HG02759 (cell line): ENCODE results near the gene PCBP3.
"Not testable (repeated sequence)": the region's sequence is repeated elsewhere in the genome, so short reads cannot be mapped to it uniquely, and the experiment has no call there.

Experiments used
- ATAC-seq: cut with Tn5 transposase; IDR thresholded peaks from one replicate; pipeline ENCODE4 v1.9.1; 2021; ENCODE audit warnings: mild to moderate bottlenecking, moderate library complexity; ENCODE audit not compliant: unreplicated experiment

PCBP3 gene

DNA sequence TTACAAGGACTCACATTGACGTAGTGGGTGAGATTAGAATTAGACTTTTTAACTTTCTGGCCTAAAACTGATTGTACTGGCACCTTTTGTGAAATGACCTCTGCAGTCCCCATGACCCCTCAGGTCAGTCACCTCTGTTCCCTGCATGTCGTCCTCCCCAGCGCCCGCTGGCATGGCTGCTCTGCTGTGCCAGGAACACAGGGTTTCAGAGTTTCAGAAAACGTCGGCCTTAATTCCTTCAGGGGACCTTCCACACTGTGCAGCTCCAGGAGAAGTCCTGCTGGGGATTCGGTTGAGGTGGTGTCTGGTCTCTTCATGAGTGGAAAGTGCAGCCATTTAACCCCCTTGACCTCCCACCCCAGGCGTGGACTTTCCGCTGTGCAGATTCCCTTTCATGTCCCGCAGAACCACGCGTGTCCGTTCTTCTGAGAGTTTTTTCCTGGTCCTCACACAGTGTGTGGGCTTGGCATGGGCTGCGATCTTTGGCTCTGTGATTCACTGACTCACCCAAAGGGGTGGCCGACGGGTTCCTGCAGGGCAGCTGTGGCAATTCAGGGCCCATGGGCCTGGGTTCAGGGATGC is 179.7 kb downstream of the PCBP3 start:
- no peak for ATAC-seq

DNA sequence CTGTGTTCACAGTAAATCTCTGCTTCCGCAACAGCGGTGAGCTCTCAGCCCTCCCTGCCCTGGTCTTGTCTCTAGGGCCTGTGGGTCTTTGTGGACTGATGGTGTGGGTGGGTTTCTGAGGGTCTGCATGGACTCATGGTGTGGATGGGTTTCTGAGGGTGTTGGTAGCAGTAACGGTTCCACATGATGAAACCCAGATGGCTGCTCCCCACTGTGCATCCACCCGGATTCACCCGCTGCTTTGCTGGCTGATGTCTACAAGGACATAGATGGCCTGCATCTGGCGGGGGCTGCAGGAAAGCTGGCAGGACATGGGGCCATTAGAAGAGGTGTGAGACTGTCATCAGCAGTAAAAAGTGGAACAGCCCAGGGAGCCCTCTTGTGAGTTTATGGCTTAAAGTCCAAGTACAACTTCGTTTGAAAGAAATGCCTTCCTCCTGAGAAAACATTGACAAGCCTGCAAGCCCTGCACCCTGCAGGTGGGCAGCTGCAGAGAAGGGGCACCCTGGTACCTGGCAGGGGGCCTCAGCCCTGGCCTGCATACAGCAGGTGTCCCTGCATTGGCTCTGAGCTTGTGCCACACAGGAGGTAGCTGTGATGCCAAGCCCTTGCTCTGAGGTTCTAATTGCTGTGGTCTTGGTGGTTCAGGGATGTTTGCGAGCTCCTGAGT is 181.2 kb downstream of the PCBP3 start:
- no peak for ATAC-seq

DNA sequence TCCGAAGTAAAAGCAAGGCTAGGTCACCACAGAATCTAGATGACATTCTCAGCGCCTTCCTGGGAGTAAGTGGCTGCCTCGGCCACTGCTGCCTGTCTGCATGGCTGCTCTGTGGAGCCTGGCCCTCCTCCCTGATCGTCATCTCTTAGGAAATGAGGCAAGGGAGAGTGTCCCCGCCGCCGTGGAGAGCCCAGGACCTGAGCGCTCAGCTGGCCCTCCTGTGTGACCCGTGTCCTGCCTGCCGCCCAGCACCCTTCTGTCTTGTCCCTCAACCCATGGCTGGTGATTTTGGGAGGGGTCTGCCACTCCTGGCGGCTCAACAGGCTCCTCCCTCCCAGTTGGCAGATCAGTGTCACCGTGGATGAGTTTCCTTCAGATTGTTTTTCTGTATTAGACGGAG is 181.7 kb downstream of the PCBP3 start:
- ATAC-seq = no peak

DNA sequence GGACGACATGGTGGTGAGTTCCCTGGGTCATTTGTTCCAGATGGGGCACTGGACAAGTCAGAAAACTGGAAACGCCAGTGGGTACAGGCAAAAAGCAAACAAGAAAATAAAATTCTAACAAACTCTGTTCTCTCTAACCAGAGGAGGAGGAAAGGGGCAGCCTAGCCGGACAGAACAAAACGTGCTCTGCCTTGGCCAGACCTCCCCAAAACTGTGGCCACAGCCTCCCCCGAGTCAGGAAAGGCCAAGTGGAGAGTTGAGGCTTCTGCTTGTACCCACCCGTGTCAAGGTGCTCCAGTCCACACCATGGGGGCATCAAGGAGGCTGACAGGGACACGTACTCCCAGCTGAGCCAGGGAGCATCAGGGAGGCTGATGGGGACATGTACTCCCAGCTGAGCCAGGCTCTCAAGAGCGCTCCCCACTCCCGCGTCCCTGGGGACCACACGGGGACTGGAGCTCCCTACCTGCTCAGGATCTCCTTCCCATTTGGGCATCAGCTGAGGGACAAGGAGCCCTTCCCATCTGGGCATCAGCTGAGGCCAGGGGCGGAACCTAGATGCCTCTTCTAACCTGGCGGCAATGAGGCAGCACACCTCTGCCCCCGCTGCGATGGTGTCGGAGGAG is 183.3 kb downstream of the PCBP3 start:
- no peak for ATAC-seq

DNA sequence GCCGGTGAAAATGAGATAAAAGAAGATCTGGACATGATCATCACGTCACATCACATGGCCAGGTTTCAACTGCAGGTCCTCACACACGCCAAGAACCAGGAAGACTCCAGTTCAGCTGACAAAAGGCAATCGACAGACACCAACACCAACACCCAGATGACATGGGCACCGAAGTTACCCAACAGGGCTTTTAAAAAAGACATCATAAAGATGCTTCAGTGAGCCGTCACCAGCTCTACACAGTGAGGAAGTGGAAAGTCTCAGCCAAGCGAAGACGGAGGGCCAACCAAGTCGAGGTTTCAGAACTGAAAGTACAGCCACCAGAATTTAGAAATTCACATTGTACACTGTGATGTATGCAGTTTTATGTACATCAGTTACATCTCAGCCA is 183.8 kb downstream of the PCBP3 start:
- no peak for ATAC-seq

DNA sequence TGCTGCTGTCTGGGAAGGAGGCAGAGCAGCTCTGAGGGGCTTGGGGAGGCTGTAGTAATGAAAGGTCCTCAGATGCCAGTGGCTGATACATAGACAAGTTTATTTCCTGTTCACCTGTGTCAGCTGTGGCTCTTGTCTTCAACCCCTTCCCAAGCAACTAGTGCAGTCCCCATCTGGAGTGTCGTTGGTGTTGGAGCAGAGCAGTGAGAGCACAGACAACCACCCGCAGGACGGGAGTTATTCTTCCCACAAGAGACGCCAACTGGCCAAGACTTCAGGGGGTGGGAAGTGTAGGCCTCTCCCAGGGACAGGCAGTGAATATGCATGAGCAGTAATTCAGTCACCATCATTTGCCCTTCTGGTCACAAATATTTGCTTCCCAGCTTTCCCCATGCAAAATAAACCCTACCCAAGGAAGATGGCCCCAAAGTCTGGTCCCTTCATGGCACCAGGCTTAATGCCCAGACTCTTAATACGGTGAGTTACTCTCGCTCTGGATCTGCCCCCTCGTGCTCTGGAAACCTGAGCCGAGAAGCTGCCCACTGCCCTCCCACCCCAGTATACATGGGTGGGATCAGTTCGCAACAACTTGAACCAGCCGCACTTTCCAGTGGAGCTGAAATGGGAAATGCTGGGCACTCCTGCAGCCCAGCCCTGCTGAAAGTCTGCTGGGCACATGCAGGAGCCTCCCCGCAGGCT is 184.5 kb downstream of the PCBP3 start:
- ATAC-seq = no peak

DNA sequence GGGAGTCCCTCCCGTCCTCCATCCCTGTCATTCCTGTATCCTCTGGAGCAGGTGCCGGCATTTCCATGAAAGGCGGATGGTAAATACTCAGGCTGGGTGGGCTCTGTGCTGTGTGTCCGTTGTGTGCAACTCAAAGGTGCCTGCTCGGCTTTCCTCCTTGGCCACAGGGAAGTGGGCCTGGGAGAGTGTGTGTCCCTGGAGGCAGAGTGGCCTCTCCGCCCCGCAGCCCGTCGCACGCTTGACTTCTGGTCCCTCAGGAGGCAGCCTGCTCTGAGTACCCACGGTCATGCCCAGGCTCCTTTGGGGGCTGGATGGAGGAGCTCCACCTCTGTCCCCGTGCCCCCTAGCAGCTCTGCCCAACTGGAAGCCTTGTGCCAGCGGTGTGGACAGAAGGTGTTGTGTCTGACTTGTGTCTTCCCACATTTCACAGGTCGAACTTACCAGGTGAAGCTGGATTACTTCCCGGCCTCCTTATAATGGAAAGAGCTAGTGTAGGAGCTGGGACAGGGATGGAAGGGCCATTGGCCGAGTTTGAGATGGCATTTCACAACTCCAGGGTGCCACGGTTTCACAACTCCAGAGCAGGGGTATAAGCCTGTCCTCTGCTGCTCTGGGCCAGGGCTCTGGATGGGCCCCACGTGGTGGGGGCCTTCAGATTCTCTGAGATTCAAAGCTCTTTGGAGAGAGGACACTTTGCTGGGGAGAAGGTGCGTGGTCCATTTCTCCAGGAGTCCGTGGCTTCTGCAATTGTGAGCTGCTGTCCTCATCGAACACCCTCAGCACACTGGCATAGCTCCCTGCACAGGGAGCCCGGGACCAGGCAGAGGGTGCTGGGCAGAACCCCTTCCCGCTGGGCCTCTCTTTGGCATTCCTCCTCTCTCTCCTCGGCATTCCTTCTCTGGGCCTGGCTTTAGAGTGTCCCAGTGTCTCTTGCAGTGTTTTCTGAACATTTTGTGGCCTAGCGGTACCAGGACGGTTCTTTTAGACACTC is 185.3 kb downstream of the PCBP3 start:
- ATAC-seq = no peak

DNA sequence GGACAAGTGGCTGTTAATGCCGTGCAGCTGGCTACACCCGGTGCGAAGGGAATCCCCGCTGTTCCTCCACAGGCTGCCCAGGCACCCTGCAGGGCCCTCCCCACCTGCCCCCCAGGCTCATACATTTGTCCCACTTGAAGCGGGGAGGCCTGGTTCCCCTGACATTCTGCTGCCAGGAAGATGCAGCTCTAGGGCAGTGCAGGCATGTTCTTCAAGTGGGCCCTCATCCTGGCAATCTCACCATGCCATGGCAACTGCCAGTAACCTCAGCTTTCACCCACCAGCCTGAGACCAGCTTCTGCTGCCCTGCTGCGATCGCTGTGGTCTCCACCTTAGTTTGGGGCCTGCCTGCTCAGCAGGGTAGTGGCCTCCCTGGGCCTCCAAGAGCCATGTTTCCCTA is 186.1 kb downstream of the PCBP3 start:
- ATAC-seq = no peak

DNA sequence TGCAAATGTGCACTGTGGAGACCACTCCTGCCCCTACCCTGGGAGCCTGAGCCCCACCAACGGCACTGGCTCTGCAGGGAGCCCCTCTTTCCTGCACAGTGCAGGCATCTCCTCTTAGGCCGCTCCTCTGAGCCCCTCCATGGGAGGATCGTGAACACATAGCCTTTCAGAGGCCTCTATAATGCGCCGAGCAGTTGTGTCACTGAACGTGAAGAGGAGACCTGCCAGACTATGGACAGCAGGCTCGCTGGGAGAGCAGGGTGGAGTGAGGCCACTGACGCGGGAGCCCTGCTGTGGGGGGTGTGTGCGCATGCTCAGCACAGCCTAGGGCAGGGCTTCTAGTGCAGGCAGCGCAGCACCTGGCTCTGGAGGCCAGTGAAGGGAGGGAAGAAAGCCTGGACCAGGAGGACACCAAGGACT is 186.7 kb downstream of the PCBP3 start:
- no peak for ATAC-seq

DNA sequence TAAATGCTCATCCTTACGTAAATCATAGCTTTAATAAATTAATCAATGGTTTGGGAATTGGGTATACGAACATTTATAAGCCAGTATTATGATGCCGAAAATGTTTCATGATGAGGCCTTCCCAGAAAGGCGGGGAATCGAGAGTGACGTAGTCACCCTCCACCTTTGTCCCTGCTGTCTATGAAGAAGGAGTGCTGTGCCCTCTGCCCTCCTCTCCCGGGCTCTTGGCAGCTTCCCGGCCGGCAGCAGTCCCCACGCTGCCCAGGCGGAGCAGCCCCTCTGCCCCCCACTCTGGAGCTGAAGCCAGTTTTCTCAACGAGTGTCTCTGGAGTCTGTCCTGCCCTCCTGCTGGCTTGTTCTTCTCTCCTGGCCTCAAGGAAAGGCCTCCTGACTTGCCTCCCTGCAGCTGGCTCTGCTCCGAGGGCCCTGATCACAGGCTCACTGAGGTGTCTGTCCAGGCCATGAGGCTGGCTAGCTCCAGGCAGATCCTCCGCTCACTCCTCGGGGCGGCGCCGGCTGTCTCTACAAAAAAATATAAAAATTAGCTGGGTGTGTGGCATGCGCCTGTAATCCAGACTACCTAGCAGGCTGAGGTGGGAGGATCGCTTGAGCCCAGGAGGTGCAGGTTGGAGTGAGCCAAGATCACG is 187.3 kb downstream of the PCBP3 start:
- no peak for ATAC-seq

DNA sequence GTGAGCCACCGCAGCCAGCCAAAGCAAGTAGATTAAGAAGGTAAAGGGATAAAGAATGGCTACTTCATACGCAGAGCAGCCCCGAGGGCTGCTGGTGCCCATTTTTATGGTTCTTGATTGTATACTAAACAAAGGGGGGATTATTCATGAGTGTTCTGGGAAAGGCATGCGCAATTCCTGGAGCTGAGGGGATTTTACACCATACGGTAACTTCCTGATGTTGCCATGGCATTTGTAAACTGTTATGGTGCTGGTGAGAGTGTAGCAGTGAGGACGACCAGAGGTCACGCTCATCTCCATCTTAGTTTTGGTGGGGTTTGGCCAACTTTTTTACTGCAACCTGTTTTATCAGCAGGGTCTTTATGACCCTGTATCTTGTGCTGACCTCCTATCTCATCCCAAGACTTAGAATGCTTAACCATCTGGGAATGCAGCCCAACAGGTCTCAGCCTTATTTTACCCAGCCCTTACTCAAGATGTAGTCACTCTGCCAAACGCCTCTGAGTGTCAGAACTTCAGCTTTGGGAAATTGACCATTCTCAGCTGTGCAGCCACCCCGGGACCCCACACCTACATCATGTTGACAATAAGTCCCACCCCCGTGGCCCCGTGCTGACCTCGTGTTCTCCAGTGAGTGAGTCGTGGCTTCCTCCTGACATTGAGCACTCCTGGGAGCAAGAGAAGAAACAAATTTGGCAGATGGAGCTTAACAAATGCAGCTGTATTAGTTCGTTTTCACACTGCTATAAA is 188.6 kb downstream of the PCBP3 start:
- ATAC-seq = no peak

DNA sequence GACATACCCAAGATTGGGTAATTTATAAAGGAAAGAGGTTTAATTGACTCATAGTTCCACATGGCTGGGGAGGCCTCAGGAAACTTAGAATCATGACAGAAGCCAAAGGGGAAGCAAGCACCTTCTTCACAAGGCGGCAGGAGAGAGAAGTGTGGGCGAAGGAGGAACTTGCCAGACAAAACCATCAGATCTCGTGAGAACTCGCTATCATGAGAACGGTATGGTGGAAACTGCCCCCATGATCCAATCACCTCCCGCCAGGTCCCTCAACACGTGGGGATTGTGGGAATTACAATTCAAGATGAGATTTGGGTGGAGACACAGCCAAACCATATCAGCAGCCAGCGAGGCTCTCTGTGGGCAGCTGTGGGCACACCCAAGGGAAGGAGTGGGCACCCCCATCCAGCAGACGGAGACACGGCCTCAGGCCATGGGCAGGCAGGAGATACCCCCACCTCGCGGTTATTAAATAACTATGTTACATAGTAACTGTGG is 189.3 kb downstream of the PCBP3 start:
- not testable (repeated sequence) for ATAC-seq

DNA sequence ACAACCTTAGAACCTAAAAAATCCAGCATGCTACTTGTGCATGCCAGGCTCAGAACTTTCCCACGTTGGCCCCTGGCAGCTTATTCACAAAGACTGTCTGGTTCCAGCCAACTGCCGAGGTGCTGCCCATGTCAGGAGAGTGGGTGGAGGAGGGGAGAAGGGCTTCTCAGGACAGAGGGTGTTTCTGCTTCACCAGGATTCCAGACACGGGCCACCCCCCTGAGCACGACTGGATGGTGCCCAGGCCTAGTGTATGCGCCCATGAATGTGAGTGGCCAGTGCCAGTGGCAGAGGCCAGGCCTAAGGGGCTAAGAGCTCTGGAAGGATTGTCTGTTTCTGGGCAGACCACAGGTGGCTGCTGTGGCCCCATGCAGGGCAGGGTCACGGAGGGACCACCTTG is 189.9 kb downstream of the PCBP3 start:
- ATAC-seq = no peak

DNA sequence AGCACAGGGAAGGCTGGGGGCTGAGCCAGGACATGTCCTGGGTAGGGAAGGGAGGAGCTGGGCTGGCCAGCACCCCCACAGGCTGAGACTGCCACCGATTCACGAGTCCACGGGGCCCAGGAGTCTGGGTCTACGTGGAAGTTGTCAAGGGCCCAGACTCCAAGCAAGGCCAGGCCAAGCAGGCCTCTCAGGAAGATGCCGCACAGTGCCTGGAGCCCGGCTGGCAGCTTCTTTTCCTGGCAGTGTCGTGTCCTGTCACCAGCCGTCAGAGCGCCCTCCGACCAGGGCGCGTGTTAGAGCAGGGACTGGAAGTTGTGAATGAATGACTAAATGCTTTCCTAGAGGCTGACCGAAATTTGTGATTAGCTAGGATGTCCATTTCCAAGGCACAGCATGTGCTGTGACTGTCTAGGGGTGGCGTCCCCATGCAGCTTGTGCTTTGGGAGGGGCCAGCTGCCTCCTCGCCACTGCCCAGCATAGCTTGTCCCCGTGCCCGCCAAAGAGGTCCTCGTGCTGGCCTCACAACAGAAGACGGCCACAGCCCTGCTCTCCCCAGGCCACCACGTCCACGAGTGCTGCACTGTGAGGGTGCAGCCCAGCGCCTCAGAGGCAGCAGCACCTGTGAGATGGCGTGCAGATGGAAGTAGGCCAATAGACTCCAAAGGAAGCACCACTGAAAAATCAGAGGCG is 190.6 kb downstream of the PCBP3 start:
- no peak for ATAC-seq

DNA sequence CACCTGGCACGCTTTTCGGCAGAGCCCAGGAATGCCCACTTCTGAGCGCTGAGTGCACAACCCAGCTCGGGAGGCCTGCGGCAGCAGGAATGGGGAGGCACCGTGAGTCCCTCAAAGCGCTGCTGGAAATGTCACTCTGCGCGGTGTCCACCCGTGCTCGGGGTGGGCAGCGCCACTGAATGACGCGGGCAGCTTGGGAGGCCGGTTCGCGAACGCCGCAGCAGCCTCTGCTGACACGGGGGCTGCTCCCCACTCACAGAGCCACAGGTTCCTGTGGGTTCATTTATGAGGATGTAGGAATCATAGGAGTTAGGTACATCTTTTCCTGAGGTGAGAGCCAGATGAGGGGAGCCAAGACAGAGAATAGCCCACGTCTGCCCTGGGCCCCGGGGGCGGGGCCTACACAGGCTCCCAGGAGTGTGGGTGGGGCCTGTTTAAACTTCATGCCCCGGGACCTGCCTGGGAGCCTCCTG is 191.3 kb downstream of the PCBP3 start:
- ATAC-seq = no peak

DNA sequence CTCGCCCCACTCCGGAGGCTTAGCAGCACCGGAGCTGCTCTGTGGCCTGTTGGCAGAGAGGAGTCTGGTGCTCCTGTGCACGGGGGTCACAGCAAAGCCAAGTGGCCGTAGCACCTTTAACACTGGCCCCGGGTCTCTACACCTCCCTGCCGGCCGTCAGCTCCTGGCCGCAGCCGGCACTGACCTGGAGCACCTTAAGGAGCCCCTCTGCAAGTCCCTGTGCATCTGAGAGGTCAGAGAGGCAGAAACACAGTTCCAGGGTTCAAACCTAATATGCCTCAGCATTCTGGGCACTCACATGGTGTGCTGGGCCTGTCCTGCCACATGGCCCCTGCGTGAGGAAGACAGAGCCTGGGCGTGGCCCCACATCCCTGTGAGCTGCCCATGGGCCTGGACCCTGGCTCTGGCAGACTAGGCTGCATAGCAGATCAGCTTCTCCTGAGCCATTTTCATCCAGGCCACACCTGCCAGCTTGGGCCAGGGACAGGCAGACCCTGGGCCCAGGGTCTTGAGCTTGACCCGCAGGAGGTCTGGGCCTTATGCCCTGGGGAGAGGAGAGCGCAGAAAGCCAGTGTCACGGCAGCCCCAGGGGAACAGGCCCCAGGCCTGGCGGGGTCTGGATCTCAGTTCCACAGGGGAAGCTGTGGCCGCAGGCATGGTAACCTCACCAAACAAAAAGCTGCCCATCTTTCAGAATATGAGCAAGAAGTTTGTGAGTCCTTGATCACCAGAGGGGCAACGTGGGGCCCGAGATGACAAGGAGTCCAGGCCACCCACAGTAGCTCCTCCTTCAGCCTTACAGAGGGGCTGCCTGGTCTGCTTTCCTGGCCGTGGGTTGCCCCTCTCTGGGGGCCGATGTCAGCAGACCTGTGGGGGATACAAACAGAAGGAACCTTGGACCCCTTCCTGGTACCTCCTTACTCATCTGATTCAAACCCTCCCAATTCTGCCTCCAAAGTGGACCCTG is 192.1 kb downstream of the PCBP3 start:
- ATAC-seq = no peak

DNA sequence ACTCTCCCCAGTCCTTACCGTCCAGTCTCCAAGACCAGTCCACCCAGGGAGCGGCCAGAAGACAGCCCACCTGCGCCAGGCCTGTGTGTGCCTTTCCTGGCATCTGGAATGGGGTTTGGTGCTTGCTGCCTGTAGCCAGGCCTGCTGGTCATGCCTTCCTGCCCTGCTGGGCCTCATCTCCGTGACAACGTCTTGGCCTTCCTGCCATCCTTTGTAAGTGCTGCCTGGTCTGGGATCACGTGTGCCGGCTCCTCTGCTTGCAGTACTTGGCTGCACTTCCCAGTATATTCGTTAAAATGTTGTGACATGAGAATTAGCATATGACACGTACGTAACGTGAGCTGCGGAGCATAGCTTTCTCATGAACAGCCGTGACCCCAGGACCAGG is 192.7 kb downstream of the PCBP3 start:
- ATAC-seq = no peak
